GM19438 (cell line): ENCODE measurements around the gene PRKN.

Source experiments
- ATAC-seq: cut with Tn5 transposase; IDR thresholded peaks from one replicate; pipeline ENCODE4 v1.9.1; 2021; ENCODE audit warnings: low read depth; ENCODE audit not compliant: unreplicated experiment

Gene PRKN

DNA sequence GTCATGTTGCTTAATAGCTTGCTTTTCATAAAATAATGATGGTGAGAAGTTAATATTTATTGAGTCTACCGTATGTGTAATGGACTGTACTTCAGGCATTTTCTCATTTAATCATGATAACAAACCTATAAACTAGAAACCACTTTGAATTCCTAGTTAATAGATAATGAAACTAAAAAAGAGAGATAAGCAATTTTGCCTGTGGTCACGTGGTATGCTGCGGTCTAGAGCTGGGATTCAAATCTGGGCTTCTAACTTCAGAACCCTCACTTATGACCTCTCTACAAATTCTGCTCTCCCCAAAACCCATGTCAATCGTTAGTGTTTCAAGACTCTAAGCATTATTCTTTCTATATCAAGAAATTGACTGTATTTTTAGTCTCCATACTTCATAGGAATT lies 700.7 kb downstream of the PRKN start:
- no peak for ATAC-seq

DNA sequence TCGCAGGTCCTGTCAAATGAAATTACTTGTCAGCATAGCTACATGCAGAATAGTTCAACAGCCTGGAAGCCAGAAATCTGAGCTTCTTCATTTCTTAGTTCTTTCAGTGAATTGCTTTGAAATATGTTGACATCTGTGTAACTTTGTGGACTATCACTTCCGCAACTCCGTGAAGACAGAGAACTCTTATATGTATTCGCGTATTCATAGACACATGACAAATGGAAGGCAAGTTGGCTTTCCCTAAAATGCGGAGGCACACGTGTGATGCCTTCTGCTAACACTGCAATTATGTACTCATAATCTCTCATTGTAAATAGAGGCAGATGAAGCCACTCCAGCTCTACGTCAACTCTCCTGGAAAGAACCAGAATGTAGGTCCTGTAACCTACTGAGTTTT lies 701.5 kb downstream of the PRKN start:
- ATAC-seq, result no peak

DNA sequence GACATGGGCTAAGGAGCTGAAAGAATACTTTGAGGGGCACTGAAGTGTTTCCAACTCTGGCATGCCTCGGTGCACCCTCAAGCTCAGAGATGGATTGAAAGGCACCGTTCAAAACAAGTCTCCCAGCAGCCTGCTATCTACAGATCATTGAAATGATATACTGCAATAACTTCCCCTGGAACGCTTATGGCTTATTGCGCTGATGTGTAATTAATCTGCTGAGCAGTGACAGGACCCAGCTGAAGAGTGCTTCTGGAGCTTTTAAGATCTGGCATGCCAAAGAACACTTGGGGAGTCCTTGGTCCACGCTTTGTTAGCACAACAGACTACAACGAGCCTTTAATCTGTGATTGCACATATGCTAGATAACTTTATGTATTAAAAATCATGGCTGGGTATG lies 708.2 kb downstream of the PRKN start:
- ATAC-seq, result no peak

DNA sequence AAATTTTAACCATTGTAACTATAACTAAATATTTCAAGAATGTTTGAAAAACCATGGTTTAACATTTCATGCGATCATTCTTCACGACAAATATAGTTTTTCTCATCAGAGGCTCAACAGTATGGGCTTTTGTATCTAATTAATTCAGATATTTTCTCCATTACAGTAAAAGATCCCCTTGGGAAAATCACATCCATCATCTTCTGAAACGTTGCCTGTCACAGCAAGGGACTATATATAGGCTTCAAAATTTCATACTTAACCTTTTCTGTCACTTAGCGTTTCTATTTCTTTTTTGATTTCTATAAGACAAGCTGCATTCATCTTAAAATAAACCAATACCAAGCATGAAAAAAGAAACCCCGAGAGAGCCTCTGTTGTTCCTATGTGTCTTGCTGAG lies 710.0 kb downstream of the PRKN start:
- no peak for ATAC-seq

DNA sequence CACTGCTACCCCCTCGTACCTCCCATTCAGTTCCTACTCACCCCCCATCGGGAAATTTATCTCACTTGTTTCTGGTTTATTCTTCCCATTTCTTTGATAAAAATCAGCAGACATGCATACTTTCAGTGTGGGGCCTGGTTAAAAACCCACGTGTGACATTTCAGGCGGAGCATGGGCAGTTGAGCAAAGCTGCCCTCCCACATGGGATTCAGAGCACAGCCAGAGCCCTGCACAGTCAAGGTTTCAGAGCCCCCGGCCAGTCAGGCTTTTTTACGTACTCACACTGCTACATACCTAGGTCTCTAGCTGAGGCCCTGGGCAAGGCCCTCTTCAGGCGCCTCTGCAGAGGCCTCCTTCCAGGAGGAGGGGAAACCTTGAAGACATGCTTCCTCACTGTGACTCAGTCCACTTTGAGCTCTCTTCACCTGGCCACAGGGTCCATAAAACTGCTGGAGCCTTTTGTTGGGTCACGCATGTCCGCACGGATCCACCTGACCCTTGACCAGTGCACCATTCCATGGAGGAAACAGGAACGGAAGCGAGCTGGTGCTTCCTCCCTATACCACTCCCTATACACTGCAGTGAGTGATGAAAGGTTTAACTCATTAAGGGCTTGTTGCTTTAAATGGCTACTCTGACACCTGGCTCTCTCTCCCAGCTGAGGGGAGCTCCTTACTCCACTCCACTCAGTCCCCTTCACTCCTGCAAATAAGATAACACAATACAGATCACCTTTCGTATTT lies 713.3 kb downstream of the PRKN start:
- ATAC-seq, result no peak

DNA sequence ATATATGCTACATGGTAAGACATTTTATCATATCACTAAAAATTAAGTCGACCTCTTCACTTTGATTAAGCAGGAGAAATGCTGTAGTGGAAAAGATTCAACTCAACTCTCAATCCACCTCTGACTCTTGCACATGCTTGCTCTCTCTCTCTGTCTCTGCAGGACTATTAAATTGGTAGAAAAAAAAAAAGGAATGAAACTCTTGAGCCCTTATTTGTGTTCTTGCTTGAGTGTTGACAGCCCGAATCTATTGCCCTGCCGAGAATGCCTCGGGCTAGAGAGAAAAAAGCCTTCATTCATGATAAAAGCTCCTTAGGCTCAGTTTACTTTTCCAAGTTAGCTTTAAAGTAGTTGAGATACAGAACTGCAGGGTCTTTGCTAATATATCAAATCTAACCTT lies 722.2 kb downstream of the PRKN start:
- ATAC-seq, result no peak

DNA sequence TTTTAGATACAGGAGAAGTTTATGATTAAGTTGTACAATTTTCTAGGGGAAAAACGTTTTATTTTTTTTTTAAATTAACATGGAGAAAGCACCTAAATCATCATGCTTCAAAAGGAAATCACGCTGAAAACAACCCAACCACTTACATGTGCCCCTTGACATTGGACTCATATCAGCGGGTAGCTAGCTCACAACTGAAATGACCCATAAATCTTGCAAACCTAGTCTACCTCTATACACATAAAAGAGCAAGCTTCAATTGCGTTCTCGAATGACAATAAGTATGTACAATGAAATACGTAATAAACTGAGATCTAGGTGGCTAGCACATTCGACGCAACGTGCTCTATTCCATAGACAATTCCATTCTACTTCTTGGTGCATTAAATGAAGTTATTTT lies 730.8 kb downstream of the PRKN start:
- ATAC-seq, result no peak

DNA sequence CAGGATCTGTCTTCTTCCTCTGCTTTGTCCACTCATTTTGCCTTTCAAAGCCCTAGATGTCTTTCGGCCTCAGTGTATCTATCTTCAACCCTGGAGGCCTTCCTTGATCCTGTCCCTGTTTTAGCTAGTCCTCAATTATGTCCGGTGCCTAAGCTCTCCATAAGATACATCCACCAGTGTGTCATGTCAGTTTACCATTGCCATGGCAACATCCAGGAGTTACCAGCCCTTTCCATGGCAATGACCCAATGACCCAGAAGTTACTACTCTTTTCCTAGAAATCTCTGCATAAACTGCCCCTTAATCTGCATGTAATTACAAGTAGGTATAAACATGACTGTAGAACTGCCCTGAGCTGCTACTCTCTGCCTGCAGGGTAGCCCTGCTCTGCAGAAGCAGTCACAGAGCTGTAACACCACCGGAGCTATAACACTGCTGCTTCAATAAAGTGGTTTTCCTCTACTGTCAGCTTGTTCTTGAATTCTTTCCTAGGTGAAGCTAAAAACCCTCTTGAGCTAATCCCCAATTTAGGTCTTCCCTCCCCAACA lies 741.6 kb downstream of the PRKN start:
- no peak for ATAC-seq

DNA sequence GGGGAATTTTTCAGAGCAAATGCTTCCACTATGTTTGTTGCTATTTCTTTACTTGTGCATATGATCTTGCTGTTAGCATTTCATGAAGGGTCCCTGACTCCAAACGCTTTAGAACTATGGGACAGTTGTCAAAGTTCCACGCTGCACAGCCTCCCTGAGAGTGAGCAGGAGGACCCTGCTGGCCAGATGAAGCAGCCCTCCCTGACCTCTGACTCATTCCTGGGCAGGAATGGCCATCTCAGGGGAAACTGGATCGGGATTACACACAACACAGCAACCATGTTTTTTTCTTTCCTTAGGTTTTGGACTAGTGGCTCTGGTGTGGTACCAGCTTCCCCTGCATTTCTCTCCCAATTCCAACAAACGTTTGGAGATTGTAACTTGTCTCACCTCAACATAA lies 742.9 kb downstream of the PRKN start:
- ATAC-seq, result no peak

DNA sequence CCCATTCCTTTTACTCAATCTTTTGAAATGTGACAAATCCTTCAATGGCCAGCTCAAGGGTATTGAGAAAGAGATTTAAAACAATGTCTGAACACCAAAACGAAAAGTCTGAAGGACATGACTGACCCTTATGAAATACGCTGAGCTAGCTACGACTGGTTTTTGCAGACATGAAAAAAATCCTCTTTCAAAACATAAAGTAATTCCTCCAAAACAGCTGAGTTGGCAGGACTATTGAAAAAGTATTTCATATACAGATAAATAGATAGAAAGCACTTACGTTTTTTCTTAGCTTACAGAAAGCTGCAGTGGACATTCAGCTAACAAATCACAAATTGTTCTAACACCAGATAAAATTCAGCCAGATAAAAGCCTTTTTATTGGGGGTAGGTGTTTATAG lies 751.0 kb downstream of the PRKN start:
- ATAC-seq, result no peak

DNA sequence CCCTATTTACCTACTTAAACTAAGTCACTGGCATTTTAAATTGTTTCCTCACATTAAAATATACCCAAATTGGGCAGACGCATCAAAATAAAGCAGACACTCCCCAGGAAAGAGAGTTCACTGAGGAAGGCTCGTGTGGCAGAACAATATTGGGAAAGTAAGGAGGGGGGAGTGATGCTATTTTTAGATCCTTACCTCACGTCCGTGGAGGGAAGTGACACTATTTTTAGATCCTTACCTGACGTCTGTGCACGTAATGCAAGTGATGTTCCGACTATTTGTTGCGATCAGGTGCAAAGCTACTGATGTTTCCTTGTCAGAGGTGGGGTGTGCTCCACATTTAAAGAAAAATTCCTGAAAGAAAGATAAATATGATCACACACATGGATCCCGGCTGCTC lies 754.5 kb downstream of the PRKN start:
- ATAC-seq, result no peak

DNA sequence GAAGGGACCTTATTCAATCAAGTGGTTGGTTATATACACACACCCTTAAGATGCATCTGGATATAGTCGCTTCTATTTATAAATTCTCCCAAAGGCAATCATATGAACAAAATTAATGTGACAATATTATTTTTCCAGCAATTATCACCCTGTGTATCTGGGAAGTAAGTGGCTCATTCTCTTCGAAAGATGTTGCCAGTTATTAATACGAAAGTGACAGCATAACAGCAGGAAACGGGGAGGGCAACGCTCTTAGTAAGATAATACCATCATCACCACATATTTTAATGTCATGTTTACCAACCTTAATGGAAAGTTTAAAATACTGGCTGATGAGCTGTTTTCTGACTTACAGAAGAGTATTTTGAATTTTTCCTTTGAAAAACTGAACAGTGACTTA lies 756.5 kb downstream of the PRKN start:
- no peak for ATAC-seq

DNA sequence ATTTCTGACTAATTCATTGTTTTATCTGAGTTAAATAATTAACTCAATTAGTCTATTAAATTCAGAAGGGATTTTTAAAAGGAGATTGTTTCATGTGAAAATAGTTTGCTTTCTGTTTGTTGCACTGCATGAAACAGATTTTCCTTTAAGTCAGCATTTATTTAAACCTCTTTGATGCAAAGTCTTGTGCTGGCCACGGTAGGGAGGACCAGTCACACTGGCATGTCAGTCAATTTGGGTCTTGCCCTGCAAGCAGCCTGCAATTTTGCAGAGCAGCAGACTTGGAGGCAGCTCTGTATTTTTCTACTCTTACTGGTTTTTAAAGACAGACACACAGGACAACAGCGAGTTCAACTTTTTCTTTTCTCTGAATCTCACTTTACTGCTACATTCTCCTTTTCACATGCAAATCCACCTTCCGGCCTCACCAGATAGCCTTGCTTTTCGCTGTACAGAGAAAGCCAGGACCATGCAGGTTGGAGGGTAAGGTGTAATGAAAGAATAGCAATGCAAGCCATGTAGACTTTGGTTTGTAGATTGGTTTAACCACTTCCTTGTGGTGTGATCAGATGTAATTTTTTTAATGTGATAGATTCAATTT lies 763.8 kb downstream of the PRKN start:
- ATAC-seq, result no peak

DNA sequence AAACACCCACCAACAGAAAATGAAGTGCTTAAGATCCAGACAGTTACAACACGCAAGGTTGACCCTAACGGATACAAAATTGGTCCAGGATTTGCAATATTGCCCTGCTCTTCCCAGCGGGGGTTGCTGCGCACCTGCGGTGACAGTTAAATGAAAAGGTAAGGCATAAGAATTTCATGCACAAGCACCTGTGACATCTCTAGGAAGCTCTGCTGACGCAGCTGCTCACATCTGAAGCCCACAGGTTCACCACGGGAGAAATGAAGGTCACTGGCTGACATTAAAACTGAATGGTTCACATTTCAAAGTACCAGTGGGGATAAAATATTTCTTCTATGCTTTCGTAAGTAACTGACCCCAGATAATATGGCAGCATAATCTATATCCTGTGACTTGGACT lies 764.4 kb downstream of the PRKN start:
- ATAC-seq, result no peak

DNA sequence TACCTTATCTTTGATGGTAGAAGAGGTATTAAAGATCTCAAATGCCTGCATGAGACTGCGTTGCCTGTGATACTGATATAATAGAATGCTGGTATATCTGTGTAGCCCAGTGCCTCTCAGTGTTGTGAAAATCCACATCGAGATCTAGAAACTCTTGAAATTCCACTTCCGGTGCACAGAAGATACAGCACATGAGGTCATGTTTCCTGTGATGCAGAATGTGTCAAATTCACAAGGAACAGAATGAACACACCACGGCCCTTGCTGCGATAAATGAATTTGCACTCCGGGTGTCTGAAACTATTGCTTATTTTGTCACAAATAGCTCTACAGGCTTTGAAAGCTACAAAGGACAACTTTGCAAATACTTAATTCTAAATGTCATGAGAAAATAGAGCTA lies 765.8 kb downstream of the PRKN start:
- ATAC-seq, result no peak

DNA sequence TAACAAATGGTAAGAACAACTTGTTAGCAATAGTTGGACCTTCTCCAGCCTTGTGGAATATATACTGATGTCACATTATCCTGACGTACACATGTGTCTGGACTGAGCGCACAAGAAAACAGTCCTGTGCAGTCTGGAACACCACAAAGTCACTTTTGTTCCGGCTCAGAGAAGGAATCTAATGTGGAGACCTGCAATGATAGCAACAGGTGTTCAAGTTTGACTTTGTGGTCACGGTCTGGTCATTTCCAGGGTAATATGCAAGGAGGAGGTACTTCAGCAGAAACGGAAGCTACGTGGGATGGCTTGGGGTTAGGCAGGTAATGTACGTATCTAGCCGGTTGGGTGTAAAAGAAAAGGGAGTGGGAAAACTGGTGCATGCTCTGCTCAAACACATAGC lies 766.5 kb downstream of the PRKN start:
- no peak for ATAC-seq

DNA sequence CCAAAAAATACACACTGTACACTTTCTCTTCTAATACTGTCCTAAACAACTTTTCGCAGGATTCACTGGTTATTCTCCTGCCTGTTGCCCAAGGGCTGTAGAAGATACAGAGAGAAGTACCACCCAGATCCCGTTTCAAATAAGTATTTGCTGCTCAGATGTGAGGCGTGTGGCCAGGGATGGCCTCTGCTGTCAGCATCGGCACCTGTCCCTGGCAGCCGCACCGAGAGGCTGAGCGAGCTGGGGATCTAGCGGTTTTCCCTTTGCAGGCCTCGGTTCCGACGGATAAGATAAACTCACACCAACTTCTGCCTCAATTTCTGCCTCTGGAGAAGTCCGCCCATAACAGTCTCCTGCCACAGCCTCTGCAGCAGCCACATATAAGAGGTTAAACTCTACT lies 768.5 kb downstream of the PRKN start:
- no peak for ATAC-seq

DNA sequence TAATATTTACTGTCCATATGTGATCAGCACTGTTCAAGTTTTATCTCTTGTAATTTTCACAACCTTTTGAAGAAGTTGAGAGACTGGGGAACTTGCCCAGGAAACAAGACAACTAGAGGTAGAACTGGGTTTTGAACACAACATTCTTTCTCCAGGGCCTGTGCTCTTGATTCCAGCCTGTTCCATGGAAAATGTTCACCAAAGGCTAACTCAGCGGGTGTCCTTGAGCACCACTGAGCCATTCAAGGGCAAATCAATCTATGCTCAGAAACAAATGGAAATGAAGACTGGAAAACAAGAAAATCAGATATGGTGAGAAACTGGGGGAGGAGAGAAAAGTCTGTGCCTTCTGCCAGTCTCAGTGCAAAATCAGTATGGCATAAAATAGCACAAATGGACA lies 771.5 kb downstream of the PRKN start:
- no peak for ATAC-seq

DNA sequence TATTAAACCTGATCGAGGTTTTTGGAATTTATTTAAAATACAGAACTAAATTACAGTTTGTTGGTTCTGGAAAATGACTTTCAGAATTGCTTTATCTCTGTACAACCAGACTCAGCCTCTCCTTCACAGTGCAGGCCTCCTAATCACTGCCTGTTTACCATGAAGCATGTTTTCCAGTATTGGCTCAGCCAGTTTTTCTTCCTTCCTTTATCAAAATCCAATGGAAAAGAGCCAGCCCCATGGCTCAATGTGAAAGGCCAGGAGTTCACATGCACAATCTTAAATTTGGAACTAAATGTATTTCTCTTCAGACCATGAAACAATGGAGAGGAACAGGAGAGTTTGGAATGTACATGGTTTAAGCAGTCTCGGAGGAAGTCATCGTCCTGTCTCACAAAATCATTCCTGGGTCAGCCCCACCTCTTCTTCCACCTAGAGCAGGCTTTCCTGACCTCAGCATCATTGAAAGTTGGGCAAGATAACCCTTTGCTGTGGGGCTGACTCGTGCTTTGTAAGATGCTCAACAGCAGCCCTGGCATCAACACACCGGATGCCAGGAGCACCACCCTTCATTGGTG lies 772.8 kb downstream of the PRKN start:
- ATAC-seq, result no peak

DNA sequence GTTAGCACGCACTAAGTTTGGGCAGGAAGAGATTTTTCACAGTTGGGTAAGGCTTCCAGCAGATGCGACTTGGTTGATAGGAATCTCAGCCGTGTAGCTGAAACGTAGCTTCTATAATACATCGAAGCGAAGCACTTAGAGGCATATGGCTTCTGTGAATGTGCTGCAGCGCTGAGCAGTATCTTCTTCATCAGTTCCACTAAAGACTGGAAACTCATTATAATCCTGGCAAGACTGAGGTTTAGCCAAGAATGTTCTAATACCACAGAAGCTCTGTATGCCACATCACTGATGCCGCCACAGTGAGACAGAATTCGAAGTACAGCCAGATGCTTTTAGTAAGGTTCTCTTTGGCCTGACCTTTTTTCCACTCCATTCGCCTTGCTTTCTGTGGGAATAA lies 773.5 kb downstream of the PRKN start:
- no peak for ATAC-seq

DNA sequence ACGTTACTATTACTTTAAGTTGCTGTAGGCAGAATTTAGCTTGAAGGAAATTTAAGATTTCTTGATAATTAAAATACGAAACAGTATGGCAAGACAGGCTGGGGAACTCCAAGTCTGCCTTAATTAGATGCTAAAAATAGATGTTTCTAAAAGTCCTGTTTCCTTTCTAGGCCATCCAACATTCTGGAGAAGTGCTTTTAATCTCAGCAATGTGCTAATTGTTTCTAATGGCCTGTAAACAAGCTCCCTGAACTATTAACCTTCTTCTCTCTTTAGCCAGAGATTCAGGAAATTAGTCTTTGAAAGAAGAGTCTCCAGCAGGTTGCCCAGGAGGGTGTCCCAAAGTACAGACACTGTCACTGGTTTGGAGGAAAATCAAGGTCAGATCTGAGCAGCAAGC lies 776.4 kb downstream of the PRKN start:
- ATAC-seq, result no peak

DNA sequence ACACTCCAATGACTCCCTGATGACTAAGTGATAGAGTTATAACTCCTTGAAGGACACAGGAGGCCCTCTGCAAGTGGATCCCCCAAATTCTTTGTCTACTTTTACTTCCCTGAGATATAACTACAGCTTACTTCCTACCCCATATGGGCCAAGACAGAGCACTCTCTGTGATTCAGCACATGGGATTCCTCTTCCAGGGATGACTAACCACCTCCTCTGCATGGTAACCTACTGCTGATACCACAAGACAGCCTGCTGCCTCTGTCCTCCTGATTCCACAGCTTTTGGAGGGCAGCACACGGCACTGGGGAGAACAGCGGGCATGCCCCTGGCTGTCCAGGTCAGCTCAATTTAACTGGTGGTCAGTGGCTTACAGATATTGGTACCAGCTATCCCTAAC lies 778.0 kb downstream of the PRKN start:
- no peak for ATAC-seq
